K562 (cell line): Measurements from ENCODE around the gene SAE1. TPM values are rescaled to one million over a fixed set of nuclear protein-coding genes. Genes with fewer than 3 reads are reported as not detected.

Experiments used
- DDX20 ChIP-seq: fragments of 450-650 bp; IDR thresholded peaks from 2 replicates; pipeline ENCODE4 v1.6.1; 2016; ENCODE audit warnings: missing genetic modification characterization, low read depth, mild to moderate bottlenecking, missing compliant biosample characterization, moderate library complexity
- ELF4 ChIP-seq: fragments of 450-650 bp; formaldehyde crosslinking; IDR thresholded peaks from 2 replicates; pipeline ENCODE4 v1.4.0; 2022; ENCODE audit warnings: missing genetic modification characterization
- EP400 ChIP-seq: fragments of 450-650 bp; IDR thresholded peaks from 2 replicates; pipeline ENCODE4 v1.6.1; 2017; ENCODE audit warnings: antibody characterized with exemption, mild to moderate bottlenecking, moderate library complexity
- ETV5 ChIP-seq: sonication (generic); formaldehyde crosslinking; IDR thresholded peaks from 2 replicates; pipeline ENCODE4 v1.4.0; 2020; ENCODE audit warnings: low read depth, mild to moderate bottlenecking, missing genetic modification reagents
- EWSR1 ChIP-seq: fragments of 450-650 bp; IDR thresholded peaks from 2 replicates; pipeline ENCODE4 v1.6.1; 2018; ENCODE audit warnings: borderline replicate concordance, mild to moderate bottlenecking, low read depth, moderate library complexity; ENCODE audit not compliant: partially characterized antibody
- FOSL1 ChIP-seq: fragments of 200-800 bp; sonication (Bioruptor generic); conservative IDR thresholded peaks from 2 replicates; pipeline ENCODE4 v1.6.1; 2016; ENCODE audit warnings: missing genetic modification characterization, missing compliant biosample characterization
- NFRKB ChIP-seq: fragments of 450-650 bp; IDR thresholded peaks from 2 replicates; pipeline ENCODE4 v1.6.1; 2016; ENCODE audit warnings: low read depth
- NR3C1 ChIP-seq: sonication (generic); formaldehyde crosslinking; IDR thresholded peaks from 2 replicates; pipeline ENCODE4 v1.8.1; 2022; ENCODE audit warnings: missing genetic modification reagents
- POLR2G ChIP-seq: fragments of 200-400 bp; formaldehyde crosslinking; IDR thresholded peaks from 2 replicates; pipeline ENCODE4 v1.6.1; 2017; ENCODE audit warnings: low read depth, mild to moderate bottlenecking, antibody characterized with exemption, low read length, moderate library complexity
- PRMT5 ChIP-seq: sonication (generic); formaldehyde crosslinking; IDR thresholded peaks from 2 replicates; pipeline ENCODE4 v1.5.0; 2020; ENCODE audit warnings: missing genetic modification reagents
- PRPF4 ChIP-seq: fragments of 200-400 bp; formaldehyde crosslinking; IDR thresholded peaks from one replicate; pipeline ENCODE4 v1.6.1; 2017; ENCODE audit warnings: low read length, low read depth, mild to moderate bottlenecking; ENCODE audit not compliant: insufficient read depth, poor library complexity, severe bottlenecking
- RBM14 ChIP-seq: fragments of 200-400 bp; formaldehyde crosslinking; IDR thresholded peaks from 2 replicates; pipeline ENCODE4 v1.6.1; 2018; ENCODE audit warnings: low read depth, mild to moderate bottlenecking, low read length, moderate library complexity, borderline replicate concordance; ENCODE audit not compliant: insufficient read depth
- SRSF1 ChIP-seq: fragments of 200-400 bp; formaldehyde crosslinking; IDR thresholded peaks from 2 replicates; pipeline ENCODE4 v1.6.1; 2017; ENCODE audit warnings: mild to moderate bottlenecking, low read depth, low read length, moderate library complexity
- TAF9B ChIP-seq: fragments of 450-650 bp; IDR thresholded peaks from 2 replicates; pipeline ENCODE4 v1.6.1; 2018; ENCODE audit warnings: mild to moderate bottlenecking; ENCODE audit not compliant: partially characterized antibody
- ZNF12 ChIP-seq: sonication (generic); formaldehyde crosslinking; IDR thresholded peaks from 2 replicates; pipeline ENCODE4 v1.4.0; 2020; ENCODE audit warnings: mild to moderate bottlenecking, missing genetic modification reagents
- polyA plus RNA-seq, 8 experiments: library from polyadenylated mRNA; depleted of rRNA in 4 of 8; stranded (reverse) in 5 of 8; unstranded in 3 of 8; fragments of >200 nt; fragmentation: Nextera tagmentation in 2 of 8; fragmentation: Illumina TruSeq in 1 of 8; extraction: Ambion mirVana in 2 of 8; extraction: Trizol in 1 of 8; gene quantifications; 2 replicates each; pipeline versions ENCODE4 v1.2.1 to v1.2.3, GENCODE V29; 2011 to 2014; ENCODE audit warnings: inconsistent platforms in 1 of 8, missing spikeins in 1 of 8
- total RNA-seq, 7 experiments: library from RNA; depleted of rRNA in 6 of 7; stranded (reverse); fragments of >200 nt in 6 of 7; fragmentation: Illumina TruSeq in 2 of 7; extraction: Trizol in 2 of 7; gene quantifications; 2 replicates each; pipeline versions ENCODE4 v1.2.1 to v1.2.3, GENCODE V29; 2011 to 2021; ENCODE audit warnings: low replicate concordance in 1 of 7
- TF ChIP-seq, protein P1 (sequence below): fragments of 250-450 bp; sonication (Bioruptor Pico); IDR thresholded peaks from 2 replicates; pipeline ENCODE4 v1.5.0; 2021
- TF ChIP-seq, protein P2 (sequence below): sonication (generic); formaldehyde crosslinking; IDR thresholded peaks from 2 replicates; pipeline ENCODE4 v1.8.0; 2023; ENCODE audit warnings: mild to moderate bottlenecking, missing genetic modification reagents
- TF ChIP-seq, protein P3 (sequence below), 2 experiments: fragments of 200-800 bp in 1 of 2; sonication (Bioruptor generic) in 1 of 2; sonication (generic) in 1 of 2; formaldehyde crosslinking in 1 of 2; IDR thresholded peaks in 1 of 2; conservative IDR thresholded peaks in 1 of 2; 2 replicates each; pipeline versions ENCODE4 v1.5.0 to v1.6.1; 2016 to 2020; ENCODE audit warnings: missing compliant biosample characterization in 1 of 2, missing genetic modification characterization in 1 of 2, missing genetic modification reagents in 1 of 2
- TF ChIP-seq, protein P4 (sequence below): IDR thresholded peaks from 3 replicates; pipeline ENCODE4 v1.6.1; 2011; ENCODE audit warnings: borderline replicate concordance, mild to moderate bottlenecking, moderate library complexity; ENCODE audit not compliant: insufficient read length; ENCODE audit errors: extremely low read depth

The SAE1 gene
- total and polyA plus RNA-seq, 9 of the 15 experiments (the other 6 are each of a cell fraction or from before 2014, with no cell fraction given), result 82.8 to 299 (median 217) TPM

DNA sequence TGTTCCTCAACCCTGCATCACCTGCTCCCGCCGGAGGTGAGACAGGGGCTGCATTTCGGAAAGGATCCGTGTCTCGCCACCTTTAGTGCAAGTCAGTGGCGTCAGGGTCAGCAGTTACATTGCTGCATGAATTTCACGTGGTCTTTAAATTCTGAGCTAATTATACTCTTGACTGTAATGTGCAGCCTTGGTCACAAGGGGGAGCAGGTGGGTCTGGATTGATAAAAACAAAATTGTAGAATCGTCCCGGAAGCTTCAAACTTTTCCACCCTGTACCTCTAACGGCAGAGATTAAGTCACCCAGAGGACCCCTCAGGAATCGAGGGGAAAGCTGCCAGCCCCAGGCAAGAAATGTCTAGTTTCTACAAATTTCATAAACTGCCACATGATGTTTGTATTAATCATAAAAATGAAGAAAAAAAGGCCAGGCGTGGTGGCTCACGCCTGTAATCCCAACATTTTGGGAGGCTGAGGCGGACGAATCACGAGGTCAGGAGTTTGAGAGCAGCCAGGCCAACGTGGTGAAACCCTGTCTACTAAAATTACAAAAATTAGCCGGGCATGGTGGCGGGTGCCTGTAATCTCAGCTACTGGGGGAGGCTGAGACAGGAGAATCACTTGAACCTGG, 80.2 kb downstream of the SAE1 start (continued):
- TF ChIP-seq PRPF4 (no peak), PRMT5 (CRISPR knock-in tag) (no peak), ETV5 (CRISPR knock-in tag) (peak; percentile 69; the same call in 1 of the 2 replicates), RBM14 (no peak), NFRKB (peak; percentile 81), ELF4 (0 out of 2 replicates have a peak, but pooled peaks have one; percentile 12), DDX20 (peak; percentile 51; the same call in 1 of the 2 replicates), NR3C1 (CRISPR knock-in tag) (no peak), POLR2G (no peak), ZNF12 (CRISPR knock-in tag) (no peak), EWSR1 (no peak), TAF9B (no peak), EP400 (peak; percentile 80), FOSL1 (tag) (peak; percentile 54; the same call in 1 of the 2 replicates), SRSF1 (no peak)
- TF ChIP-seq, protein P1, sequence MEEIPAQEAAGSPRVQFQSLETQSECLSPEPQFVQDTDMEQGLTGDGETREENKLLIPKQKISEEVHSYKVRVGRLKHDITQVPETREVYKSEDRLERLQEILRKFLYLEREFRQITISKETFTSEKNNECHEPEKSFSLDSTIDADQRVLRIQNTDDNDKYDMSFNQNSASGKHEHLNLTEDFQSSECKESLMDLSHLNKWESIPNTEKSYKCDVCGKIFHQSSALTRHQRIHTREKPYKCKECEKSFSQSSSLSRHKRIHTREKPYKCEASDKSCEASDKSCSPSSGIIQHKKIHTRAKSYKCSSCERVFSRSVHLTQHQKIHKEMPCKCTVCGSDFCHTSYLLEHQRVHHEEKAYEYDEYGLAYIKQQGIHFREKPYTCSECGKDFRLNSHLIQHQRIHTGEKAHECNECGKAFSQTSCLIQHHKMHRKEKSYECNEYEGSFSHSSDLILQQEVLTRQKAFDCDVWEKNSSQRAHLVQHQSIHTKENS (CRISPR knock-in tag), result no peak
- TF ChIP-seq, protein P2, sequence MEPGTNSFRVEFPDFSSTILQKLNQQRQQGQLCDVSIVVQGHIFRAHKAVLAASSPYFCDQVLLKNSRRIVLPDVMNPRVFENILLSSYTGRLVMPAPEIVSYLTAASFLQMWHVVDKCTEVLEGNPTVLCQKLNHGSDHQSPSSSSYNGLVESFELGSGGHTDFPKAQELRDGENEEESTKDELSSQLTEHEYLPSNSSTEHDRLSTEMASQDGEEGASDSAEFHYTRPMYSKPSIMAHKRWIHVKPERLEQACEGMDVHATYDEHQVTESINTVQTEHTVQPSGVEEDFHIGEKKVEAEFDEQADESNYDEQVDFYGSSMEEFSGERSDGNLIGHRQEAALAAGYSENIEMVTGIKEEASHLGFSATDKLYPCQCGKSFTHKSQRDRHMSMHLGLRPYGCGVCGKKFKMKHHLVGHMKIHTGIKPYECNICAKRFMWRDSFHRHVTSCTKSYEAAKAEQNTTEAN (CRISPR knock-in tag), result no peak
- TF ChIP-seq, protein P3, sequence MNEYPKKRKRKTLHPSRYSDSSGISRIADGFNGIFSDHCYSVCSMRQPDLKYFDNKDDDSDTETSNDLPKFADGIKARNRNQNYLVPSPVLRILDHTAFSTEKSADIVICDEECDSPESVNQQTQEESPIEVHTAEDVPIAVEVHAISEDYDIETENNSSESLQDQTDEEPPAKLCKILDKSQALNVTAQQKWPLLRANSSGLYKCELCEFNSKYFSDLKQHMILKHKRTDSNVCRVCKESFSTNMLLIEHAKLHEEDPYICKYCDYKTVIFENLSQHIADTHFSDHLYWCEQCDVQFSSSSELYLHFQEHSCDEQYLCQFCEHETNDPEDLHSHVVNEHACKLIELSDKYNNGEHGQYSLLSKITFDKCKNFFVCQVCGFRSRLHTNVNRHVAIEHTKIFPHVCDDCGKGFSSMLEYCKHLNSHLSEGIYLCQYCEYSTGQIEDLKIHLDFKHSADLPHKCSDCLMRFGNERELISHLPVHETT (CRISPR knock-in tag; conservative IDR thresholded peaks at IDR 0.05 in 1 of 2, IDR thresholded peaks at IDR 0.05 in 1 of 2), result peak in 1 of 2 experiments; percentile 78; a peak in 2 of 4 replicates
- TF ChIP-seq, protein P4, sequence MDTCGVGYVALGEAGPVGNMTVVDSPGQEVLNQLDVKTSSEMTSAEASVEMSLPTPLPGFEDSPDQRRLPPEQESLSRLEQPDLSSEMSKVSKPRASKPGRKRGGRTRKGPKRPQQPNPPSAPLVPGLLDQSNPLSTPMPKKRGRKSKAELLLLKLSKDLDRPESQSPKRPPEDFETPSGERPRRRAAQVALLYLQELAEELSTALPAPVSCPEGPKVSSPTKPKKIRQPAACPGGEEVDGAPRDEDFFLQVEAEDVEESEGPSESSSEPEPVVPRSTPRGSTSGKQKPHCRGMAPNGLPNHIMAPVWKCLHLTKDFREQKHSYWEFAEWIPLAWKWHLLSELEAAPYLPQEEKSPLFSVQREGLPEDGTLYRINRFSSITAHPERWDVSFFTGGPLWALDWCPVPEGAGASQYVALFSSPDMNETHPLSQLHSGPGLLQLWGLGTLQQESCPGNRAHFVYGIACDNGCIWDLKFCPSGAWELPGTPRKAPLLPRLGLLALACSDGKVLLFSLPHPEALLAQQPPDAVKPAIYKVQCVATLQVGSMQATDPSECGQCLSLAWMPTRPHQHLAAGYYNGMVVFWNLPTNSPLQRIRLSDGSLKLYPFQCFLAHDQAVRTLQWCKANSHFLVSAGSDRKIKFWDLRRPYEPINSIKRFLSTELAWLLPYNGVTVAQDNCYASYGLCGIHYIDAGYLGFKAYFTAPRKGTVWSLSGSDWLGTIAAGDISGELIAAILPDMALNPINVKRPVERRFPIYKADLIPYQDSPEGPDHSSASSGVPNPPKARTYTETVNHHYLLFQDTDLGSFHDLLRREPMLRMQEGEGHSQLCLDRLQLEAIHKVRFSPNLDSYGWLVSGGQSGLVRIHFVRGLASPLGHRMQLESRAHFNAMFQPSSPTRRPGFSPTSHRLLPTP, result no peak
